Type B pancreatic cell (in vitro differentiated cells): ENCODE data around the gene FBXO15. TPM values are rescaled to one million over a fixed set of nuclear protein-coding genes. Genes with fewer than 3 reads are reported as not detected.

ENCODE experiments used
- DNase-seq: peaks from one replicate; pipeline ENCODE4 v3.0.0; 2021; ENCODE audit warnings: mixed read lengths; ENCODE audit not compliant: unreplicated experiment; ENCODE audit errors: extremely low spot score
- H3K27ac Mint-ChIP-seq: 2 replicates; pipeline ENCODE4 v1.8.0; 2021; ENCODE audit warnings: mild to moderate bottlenecking, mixed read lengths
- H3K27me3 Mint-ChIP-seq: 2 replicates; pipeline ENCODE4 v1.8.0; 2021; ENCODE audit warnings: mixed read lengths
- H3K36me3 Mint-ChIP-seq: 2 replicates; pipeline ENCODE4 v1.8.0; 2021; ENCODE audit warnings: mixed read lengths
- H3K4me1 Mint-ChIP-seq: one replicate; pipeline ENCODE4 v1.8.0; 2021; ENCODE audit warnings: mixed read lengths; ENCODE audit not compliant: unreplicated experiment
- H3K4me3 Mint-ChIP-seq: 2 replicates; pipeline ENCODE4 v1.8.0; 2021; ENCODE audit warnings: mild to moderate bottlenecking, mixed read lengths
- H3K9me3 Mint-ChIP-seq: 2 replicates; pipeline ENCODE4 v1.8.0; 2021; ENCODE audit warnings: mixed read lengths
- CTCF ChIP-seq: fragments of 200-600 bp; sonication (generic); conservative IDR thresholded peaks from 2 replicates; pipeline ENCODE4 v1.5.0; 2021; ENCODE audit warnings: antibody characterized with exemption, mild to moderate bottlenecking
- total RNA-seq: library from RNA; stranded (reverse); gene quantifications from 2 replicates; pipeline ENCODE4 v1.2.1, GENCODE V29; 2021; ENCODE audit warnings: low replicate concordance

FBXO15 gene
- total RNA-seq, 1 donor from 2014 or later, result 4.7 TPM

GRCh38 chr18:74166386-74166785, 18.8 kb upstream of the FBXO15 start:
- Mint-ChIP-seq H3K4me3 (no peak overlapping the region), H3K9me3 (peaks cover 4% of the 10 kb centered on the region), H3K27ac (no peak overlapping the region), H3K27me3 (peaks cover 17% of the 10 kb centered on the region), H3K4me1 (no peaks in the 10 kb centered on the region), H3K36me3 (peaks cover 4% of the 10 kb centered on the region)
- TF ChIP-seq CTCF, result no peak
- DNase-seq, result no peak

- H3K27ac Mint-ChIP-seq, result no peak overlapping the region
- no peak for DNase-seq
- H3K27me3 Mint-ChIP-seq, result peaks cover 4% of the 10 kb centered on the region
- TF ChIP-seq CTCF, result peak; percentile 40
- H3K4me1 Mint-ChIP-seq, result no peaks in the 10 kb centered on the region
- H3K4me3 Mint-ChIP-seq, result no peak overlapping the region
- peaks cover 5% of the 10 kb centered on the region for H3K36me3 Mint-ChIP-seq
- H3K9me3 Mint-ChIP-seq, result peaks cover 4% of the 10 kb centered on the region
Observed at GRCh38 chr18:74163019-74163660, 15.5 kb upstream of the FBXO15 start.

GRCh38 chr18:74155276-74155675, 7.6 kb upstream of the FBXO15 start:
- H3K27me3 Mint-ChIP-seq, result no peaks in the 10 kb centered on the region
- no peak for DNase-seq
- peaks cover 12% of the 10 kb centered on the region for H3K36me3 Mint-ChIP-seq
- peaks cover 7% of the 10 kb centered on the region for H3K4me1 Mint-ChIP-seq
- TF ChIP-seq CTCF, result no peak
- H3K27ac Mint-ChIP-seq, result no peak overlapping the region
- no peak overlapping the region for H3K4me3 Mint-ChIP-seq
- no peaks in the 10 kb centered on the region for H3K9me3 Mint-ChIP-seq

- Mint-ChIP-seq H3K36me3 (peaks cover 12% of the 10 kb centered on the region), H3K27ac (no peak overlapping the region), H3K4me1 (peaks cover 9% of the 10 kb centered on the region), H3K4me3 (no peak overlapping the region), H3K9me3 (no peaks in the 10 kb centered on the region), H3K27me3 (no peaks in the 10 kb centered on the region)
- no peak for DNase-seq
- TF ChIP-seq CTCF, result no peak
Observed at GRCh38 chr18:74154716-74155115, 7.1 kb upstream of the FBXO15 start.

GRCh38 chr18:74153793-74154192, 6.2 kb upstream of the FBXO15 start:
- no peak overlapping the region for H3K4me3 Mint-ChIP-seq
- TF ChIP-seq CTCF, result no peak
- H3K36me3 Mint-ChIP-seq, result peaks cover 12% of the 10 kb centered on the region
- H3K27me3 Mint-ChIP-seq, result no peaks in the 10 kb centered on the region
- H3K4me1 Mint-ChIP-seq, result peaks cover 10% of the 10 kb centered on the region
- DNase-seq, result no peak
- no peak overlapping the region for H3K27ac Mint-ChIP-seq
- H3K9me3 Mint-ChIP-seq, result no peaks in the 10 kb centered on the region
